H9 (cell line): Measurements from ENCODE around the gene GPC4. TPM values are rescaled to one million over a fixed set of nuclear protein-coding genes. Genes with fewer than 3 reads are reported as not detected.

ENCODE experiments used
- DNase-seq: peaks from one replicate; pipeline ENCODE4 v3.0.0-alpha.2; 2017
- H2AFZ ChIP-seq: one replicate; pipeline ENCODE4 v1.6.1; 2013; ENCODE audit warnings: mild to moderate bottlenecking, low read length, control low read depth, moderate library complexity
- H2AK5ac ChIP-seq: 2 replicates; pipeline ENCODE4 v1.6.1; 2013; ENCODE audit warnings: low read length, control low read depth, mixed read lengths; ENCODE audit not compliant: insufficient read length
- H2BK120ac ChIP-seq: one replicate; pipeline ENCODE4 v1.6.1; 2013; ENCODE audit warnings: low read depth, mild to moderate bottlenecking, low read length, control low read depth, inconsistent platforms; ENCODE audit not compliant: poor library complexity, severe bottlenecking
- H2BK12ac ChIP-seq: 2 replicates; pipeline ENCODE4 v1.6.1; 2013; ENCODE audit warnings: low read length, control low read depth, mixed read lengths, low read depth; ENCODE audit not compliant: insufficient read length
- H2BK15ac ChIP-seq: 2 replicates; pipeline ENCODE4 v1.6.1; 2013; ENCODE audit warnings: low read depth, low read length, control low read depth
- H2BK20ac ChIP-seq: one replicate; pipeline ENCODE4 v1.6.1; 2013; ENCODE audit warnings: low read depth, mild to moderate bottlenecking, low read length, control low read depth, inconsistent platforms; ENCODE audit not compliant: poor library complexity, severe bottlenecking
- H2BK5ac ChIP-seq: 2 replicates; pipeline ENCODE4 v1.6.1; 2013; ENCODE audit warnings: low read length, control low read depth, mixed read lengths; ENCODE audit not compliant: insufficient read length
- H3K14ac ChIP-seq: 2 replicates; pipeline ENCODE4 v1.6.1; 2013; ENCODE audit warnings: low read length, control low read depth; ENCODE audit not compliant: insufficient read depth
- H3K18ac ChIP-seq: 2 replicates; pipeline ENCODE4 v1.6.1; 2013; ENCODE audit warnings: low read depth, mild to moderate bottlenecking, mixed read lengths, low read length, control low read depth; ENCODE audit not compliant: insufficient read length
- H3K23ac ChIP-seq: 2 replicates; pipeline ENCODE4 v1.6.1; 2013; ENCODE audit warnings: low read length, control low read depth, mixed read lengths, low read depth; ENCODE audit not compliant: insufficient read length
- H3K23me2 ChIP-seq: 2 replicates; pipeline ENCODE4 v1.6.1; 2013; ENCODE audit warnings: low read depth, mild to moderate bottlenecking, mixed read lengths, low read length, control low read depth; ENCODE audit not compliant: insufficient read length, poor library complexity, severe bottlenecking
- H3K27ac ChIP-seq: 2 replicates; pipeline ENCODE4 v1.5.1; 2013; ENCODE audit warnings: low read length, control low read depth, mixed read lengths, low read depth; ENCODE audit not compliant: insufficient read length
- H3K27me3 ChIP-seq: 2 replicates; pipeline ENCODE4 v1.6.1; 2013; ENCODE audit warnings: low read length, control low read depth, inconsistent platforms; ENCODE audit not compliant: insufficient read depth
- H3K4ac ChIP-seq: 2 replicates; pipeline ENCODE4 v1.6.1; 2013; ENCODE audit warnings: low read depth, mild to moderate bottlenecking, control low read depth, inconsistent platforms, low read length, moderate library complexity
- H3K4me1 ChIP-seq: 2 replicates; pipeline ENCODE4 v1.6.1; 2013; ENCODE audit warnings: low read length, control low read depth, inconsistent platforms; ENCODE audit not compliant: insufficient read depth
- H3K4me2 ChIP-seq: 2 replicates; pipeline ENCODE4 v1.6.1; 2013; ENCODE audit warnings: low read length, control low read depth, mixed read lengths; ENCODE audit not compliant: insufficient read length, insufficient read depth
- H3K56ac ChIP-seq: 2 replicates; pipeline ENCODE4 v1.6.1; 2013; ENCODE audit warnings: low read depth, mild to moderate bottlenecking, mixed read lengths, low read length, control low read depth; ENCODE audit not compliant: insufficient read length
- H3K79me1 ChIP-seq: 2 replicates; pipeline ENCODE4 v1.6.1; 2013; ENCODE audit warnings: low read depth, mild to moderate bottlenecking, moderate library complexity, low read length, control low read depth, inconsistent platforms; ENCODE audit not compliant: insufficient read depth, poor library complexity, severe bottlenecking
- H3K79me2 ChIP-seq: 2 replicates; pipeline ENCODE4 v1.6.1; 2013; ENCODE audit warnings: low read length, control low read depth, inconsistent platforms; ENCODE audit not compliant: insufficient read depth
- H3K9ac ChIP-seq: 2 replicates; pipeline ENCODE4 v1.6.1; 2013; ENCODE audit warnings: low read length, control low read depth, mixed read lengths; ENCODE audit not compliant: insufficient read length; ENCODE audit errors: extremely low read depth
- H3K9me3 ChIP-seq: one replicate; pipeline ENCODE4 v1.6.1; 2013; ENCODE audit warnings: low read depth, low read length, inconsistent platforms; ENCODE audit not compliant: control insufficient read depth
- H3T11ph ChIP-seq: one replicate; pipeline ENCODE4 v1.6.1; 2013; ENCODE audit warnings: mild to moderate bottlenecking, low read length, control low read depth, inconsistent platforms
- H4K20me1 ChIP-seq: one replicate; pipeline ENCODE4 v1.6.1; 2013; ENCODE audit not compliant: control insufficient read depth, insufficient read length, insufficient read depth
- H4K5ac ChIP-seq: 2 replicates; pipeline ENCODE4 v1.6.1; 2013; ENCODE audit warnings: low read depth, mild to moderate bottlenecking, mixed read lengths, low read length, control low read depth; ENCODE audit not compliant: insufficient read length
- H4K8ac ChIP-seq: replicated peaks from 2 replicates; pipeline ENCODE4 v1.6.1; 2013; ENCODE audit warnings: low read length, control low read depth, mixed read lengths, low read depth; ENCODE audit not compliant: insufficient read length
- H4K91ac ChIP-seq: 2 replicates; pipeline ENCODE4 v1.6.1; 2013; ENCODE audit warnings: low read depth, mild to moderate bottlenecking, moderate library complexity, mixed read lengths, low read length, control low read depth; ENCODE audit not compliant: insufficient read length
- H3K27ac Mint-ChIP-seq, 3 experiments: 2 replicates in 2 of 3; 3 replicates in 1 of 3; pipeline ENCODE4 v1.8.0; 2020 to 2021; ENCODE audit warnings: mixed read lengths in 3 of 3, mild to moderate bottlenecking in 1 of 3, moderate library complexity in 1 of 3
- H3K27me3 Mint-ChIP-seq: 2 replicates; pipeline ENCODE4 v1.8.0; 2021; ENCODE audit warnings: low read depth, mild to moderate bottlenecking, moderate library complexity, mixed read lengths
- H3K36me3 Mint-ChIP-seq, 3 experiments: 2 replicates in 2 of 3; 3 replicates in 1 of 3; pipeline ENCODE4 v1.8.0; 2020 to 2021; ENCODE audit warnings: low read depth in 3 of 3, mixed read lengths in 3 of 3; ENCODE audit not compliant: insufficient read depth in 1 of 3
- H3K4me1 Mint-ChIP-seq, 2 experiments: 2 replicates each; pipeline ENCODE4 v1.8.0; 2020; ENCODE audit warnings: mixed read lengths in 2 of 2
- H3K4me3 Mint-ChIP-seq, 2 experiments: 2 replicates in 1 of 2; 3 replicates in 1 of 2; pipeline ENCODE4 v1.8.0; 2020 to 2021; ENCODE audit warnings: mild to moderate bottlenecking in 2 of 2, mixed read lengths in 2 of 2, moderate library complexity in 1 of 2
- H3K9me3 Mint-ChIP-seq, 2 experiments: 2 replicates in 1 of 2; 3 replicates in 1 of 2; pipeline ENCODE4 v1.8.0; 2020; ENCODE audit warnings: mild to moderate bottlenecking in 2 of 2, mixed read lengths in 2 of 2, moderate library complexity in 1 of 2
- WGBS: extraction: QIAGEN DNeasy Blood & Tissue Kit; methylation state at CpG from one replicate; pipeline ENCODE4 v1.1.7; 2013; ENCODE audit warnings: missing lambda C conversion rate, low lambda C conversion rate, mixed read lengths; ENCODE audit not compliant: insufficient read length; ENCODE audit errors: extremely low coverage; 5-methylcytosine and 5-hydroxymethylcytosine counted together
- total RNA-seq: library from RNA; stranded (reverse); gene quantifications from 2 replicates; pipeline ENCODE4 v1.2.1, GENCODE V29; 2021
- TF ChIP-seq, protein P1 (sequence below): fragments of 200-600 bp; sonication (generic); conservative IDR thresholded peaks from 3 replicates; pipeline ENCODE4 v1.8.0; 2021; ENCODE audit warnings: antibody characterized with exemption, mild to moderate bottlenecking

GPC4 gene
- total RNA-seq, 1 experiment from 2014 or later, result 416 TPM

DNA sequence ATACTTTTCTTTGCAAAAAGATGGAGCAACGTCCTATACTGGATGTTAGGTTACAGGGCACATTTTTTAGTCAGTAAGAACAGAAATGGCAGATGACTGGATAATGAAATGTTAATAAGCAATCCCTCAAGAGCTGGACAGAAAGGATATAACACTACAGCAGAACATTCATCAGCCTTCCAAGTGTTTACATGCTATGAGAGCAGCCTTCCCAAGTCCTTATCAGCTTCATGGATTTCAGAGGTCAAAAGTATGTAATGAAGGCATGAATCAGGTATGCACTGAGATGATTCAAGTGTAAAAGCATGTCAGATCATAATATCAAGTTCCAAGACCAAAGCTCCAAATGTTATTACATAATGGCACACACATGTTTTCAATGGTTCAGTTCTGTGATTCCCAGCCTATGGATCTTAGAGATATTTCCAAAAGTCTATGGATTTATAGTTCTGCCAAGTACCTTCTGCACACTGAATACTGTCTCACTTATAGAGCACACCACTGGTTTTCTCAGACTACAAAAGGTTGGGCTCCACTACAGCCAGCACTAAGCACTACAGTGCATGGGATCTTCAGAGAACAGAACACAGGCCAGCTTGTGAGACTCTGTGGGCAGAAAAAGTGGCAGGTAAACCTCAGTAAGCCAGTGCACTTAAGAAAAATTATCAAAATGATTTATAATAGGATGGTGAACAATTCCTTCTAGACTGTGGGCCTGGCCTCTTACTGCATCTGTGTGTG is 49.2 kb downstream of the GPC4 start:
- no peak overlapping the region for H2BK5ac ChIP-seq
- H3K4ac ChIP-seq, result no peak overlapping the region
- H2AK5ac ChIP-seq, result no peak overlapping the region
- WGBS, result no CpG with 5 or more reads among the region's 1 CpG
- no peak overlapping the region for H3K4me3 Mint-ChIP-seq
- H4K8ac ChIP-seq, result no peak overlapping the region
- no peaks in the 10 kb centered on the region for H3K9me3 ChIP-seq
- no peaks in the 10 kb centered on the region for H3K27me3 ChIP-seq
- peaks cover 0 to 21% (median 15%) of the 10 kb centered on the region in 3 experiments; a peak in 5 of 7 replicates for H3K36me3 Mint-ChIP-seq
- H3K9ac ChIP-seq, result no peak overlapping the region
- H3K79me2 ChIP-seq, result peaks cover 56% of the 10 kb centered on the region
- no peak overlapping the region for H4K5ac ChIP-seq
- H2BK12ac ChIP-seq, result no peak overlapping the region
- H2BK20ac ChIP-seq, result no peak overlapping the region
- DNase-seq, result no peak
- H2BK15ac ChIP-seq, result no peak overlapping the region
- H3K14ac ChIP-seq, result no peak overlapping the region
- no peaks in the 10 kb centered on the region for H3K27me3 Mint-ChIP-seq
- H3K9me3 Mint-ChIP-seq, result no peaks in the 10 kb centered on the region
- H2AFZ ChIP-seq, result no peak overlapping the region
- no peak overlapping the region for H3K56ac ChIP-seq
- peak overlapping the region in 1 of 3 experiments; percentile 25; a peak in 1 of 7 replicates for H3K27ac Mint-ChIP-seq
- peaks cover 4% of the 10 kb centered on the region for H3K4me1 ChIP-seq
- no peak overlapping the region for H3K18ac ChIP-seq
- no peaks in the 10 kb centered on the region for H4K20me1 ChIP-seq
- no peak overlapping the region for H4K91ac ChIP-seq
- no peak overlapping the region for H3K4me2 ChIP-seq
- H3K79me1 ChIP-seq, result peaks cover 4% of the 10 kb centered on the region
- H3T11ph ChIP-seq, result no peak overlapping the region
- no peaks in the 10 kb centered on the region for H3K23me2 ChIP-seq
- peaks cover 81 to 82% of the 10 kb centered on the region in 2 experiments for H3K4me1 Mint-ChIP-seq
- no peak overlapping the region for H3K27ac ChIP-seq
- no peak overlapping the region for H3K23ac ChIP-seq
- TF ChIP-seq, protein P1, sequence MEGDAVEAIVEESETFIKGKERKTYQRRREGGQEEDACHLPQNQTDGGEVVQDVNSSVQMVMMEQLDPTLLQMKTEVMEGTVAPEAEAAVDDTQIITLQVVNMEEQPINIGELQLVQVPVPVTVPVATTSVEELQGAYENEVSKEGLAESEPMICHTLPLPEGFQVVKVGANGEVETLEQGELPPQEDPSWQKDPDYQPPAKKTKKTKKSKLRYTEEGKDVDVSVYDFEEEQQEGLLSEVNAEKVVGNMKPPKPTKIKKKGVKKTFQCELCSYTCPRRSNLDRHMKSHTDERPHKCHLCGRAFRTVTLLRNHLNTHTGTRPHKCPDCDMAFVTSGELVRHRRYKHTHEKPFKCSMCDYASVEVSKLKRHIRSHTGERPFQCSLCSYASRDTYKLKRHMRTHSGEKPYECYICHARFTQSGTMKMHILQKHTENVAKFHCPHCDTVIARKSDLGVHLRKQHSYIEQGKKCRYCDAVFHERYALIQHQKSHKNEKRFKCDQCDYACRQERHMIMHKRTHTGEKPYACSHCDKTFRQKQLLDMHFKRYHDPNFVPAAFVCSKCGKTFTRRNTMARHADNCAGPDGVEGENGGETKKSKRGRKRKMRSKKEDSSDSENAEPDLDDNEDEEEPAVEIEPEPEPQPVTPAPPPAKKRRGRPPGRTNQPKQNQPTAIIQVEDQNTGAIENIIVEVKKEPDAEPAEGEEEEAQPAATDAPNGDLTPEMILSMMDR, result no peak
- no peak overlapping the region for H2BK120ac ChIP-seq
